ENCODE results near the gene SLC38A9. TPM values are rescaled to one million over a fixed set of nuclear protein-coding genes. Genes with fewer than 3 reads are reported as not detected.

SLC38A9 gene
- polyA plus RNA-seq, 1 experiment: 12.5 TPM

DNA sequence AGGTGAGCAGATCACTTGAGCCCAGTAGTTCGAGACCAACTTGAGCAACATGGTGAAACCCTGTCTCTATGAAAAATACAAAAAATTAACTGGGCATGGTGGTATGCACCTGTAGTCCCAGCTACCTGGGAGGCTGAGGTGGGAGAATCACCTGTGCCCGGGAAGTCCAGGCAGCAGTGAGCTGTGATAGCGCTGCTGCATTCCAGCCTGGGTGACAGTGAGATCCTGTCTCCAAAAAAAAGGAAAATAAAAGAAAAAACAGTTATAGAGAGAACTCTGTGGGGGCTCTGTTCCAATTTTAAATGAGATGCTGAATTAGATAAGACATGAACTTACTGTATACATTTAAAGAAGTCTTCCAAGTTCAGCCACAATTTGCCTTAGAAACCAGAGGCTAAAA is 44.2 kb downstream of the SLC38A9 start:
- TF ChIP-seq, protein P1, sequence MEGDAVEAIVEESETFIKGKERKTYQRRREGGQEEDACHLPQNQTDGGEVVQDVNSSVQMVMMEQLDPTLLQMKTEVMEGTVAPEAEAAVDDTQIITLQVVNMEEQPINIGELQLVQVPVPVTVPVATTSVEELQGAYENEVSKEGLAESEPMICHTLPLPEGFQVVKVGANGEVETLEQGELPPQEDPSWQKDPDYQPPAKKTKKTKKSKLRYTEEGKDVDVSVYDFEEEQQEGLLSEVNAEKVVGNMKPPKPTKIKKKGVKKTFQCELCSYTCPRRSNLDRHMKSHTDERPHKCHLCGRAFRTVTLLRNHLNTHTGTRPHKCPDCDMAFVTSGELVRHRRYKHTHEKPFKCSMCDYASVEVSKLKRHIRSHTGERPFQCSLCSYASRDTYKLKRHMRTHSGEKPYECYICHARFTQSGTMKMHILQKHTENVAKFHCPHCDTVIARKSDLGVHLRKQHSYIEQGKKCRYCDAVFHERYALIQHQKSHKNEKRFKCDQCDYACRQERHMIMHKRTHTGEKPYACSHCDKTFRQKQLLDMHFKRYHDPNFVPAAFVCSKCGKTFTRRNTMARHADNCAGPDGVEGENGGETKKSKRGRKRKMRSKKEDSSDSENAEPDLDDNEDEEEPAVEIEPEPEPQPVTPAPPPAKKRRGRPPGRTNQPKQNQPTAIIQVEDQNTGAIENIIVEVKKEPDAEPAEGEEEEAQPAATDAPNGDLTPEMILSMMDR (IDR thresholded peaks at IDR 0.05; ENCODE audit: insufficient read depth, low read depth, low read length): no peak
- Histone ChIP-seq H3K4me3 (ENCODE audit: low read depth, low read length) (no peak overlapping the region), H3K27me3 (ENCODE audit: control insufficient read depth, insufficient read depth, low read length) (no peaks in the 10 kb centered on the region), H3K36me3 (ENCODE audit: control insufficient read depth, insufficient read depth, low read length) (no peaks in the 10 kb centered on the region)
- ChIA-PET CTCF (no interaction called here), POLR2A (no interaction called here)
- no peak for DNase-seq (ENCODE audit: low read depth)

DNA sequence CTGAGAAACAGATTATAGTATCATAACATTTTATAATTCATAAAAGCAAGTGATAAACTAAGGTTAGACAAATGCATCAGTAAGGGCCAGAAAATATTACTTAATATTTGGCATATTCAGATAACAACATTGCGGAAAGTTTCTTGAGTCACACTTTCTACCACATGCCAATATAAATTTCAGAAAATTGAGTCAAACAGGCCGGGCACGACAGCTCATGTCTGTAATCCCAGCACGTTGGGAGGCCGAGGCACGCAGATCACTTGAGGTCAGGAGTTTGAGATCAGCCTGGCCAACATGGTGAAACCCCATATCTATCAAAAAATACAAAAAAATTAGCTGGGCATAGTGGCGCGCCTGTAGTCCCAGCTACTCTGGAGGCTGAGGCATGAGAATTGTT is 47.1 kb downstream of the SLC38A9 start:
- TF ChIP-seq, protein P1 (IDR thresholded peaks at IDR 0.05; ENCODE audit: insufficient read depth, low read depth, low read length): no peak
- CTCF ChIA-PET: no interaction called here
- DNase-seq (ENCODE audit: low read depth): no peak
- no peaks in the 10 kb centered on the region; the same call in 1 of the 2 replicates for H3K36me3 ChIP-seq (ENCODE audit: control insufficient read depth, insufficient read depth, low read length)
- H3K27me3 ChIP-seq (ENCODE audit: control insufficient read depth, insufficient read depth, low read length): no peaks in the 10 kb centered on the region
- H3K4me3 ChIP-seq (ENCODE audit: low read depth, low read length): no peak overlapping the region
- POLR2A ChIA-PET: no interaction called here

DNA sequence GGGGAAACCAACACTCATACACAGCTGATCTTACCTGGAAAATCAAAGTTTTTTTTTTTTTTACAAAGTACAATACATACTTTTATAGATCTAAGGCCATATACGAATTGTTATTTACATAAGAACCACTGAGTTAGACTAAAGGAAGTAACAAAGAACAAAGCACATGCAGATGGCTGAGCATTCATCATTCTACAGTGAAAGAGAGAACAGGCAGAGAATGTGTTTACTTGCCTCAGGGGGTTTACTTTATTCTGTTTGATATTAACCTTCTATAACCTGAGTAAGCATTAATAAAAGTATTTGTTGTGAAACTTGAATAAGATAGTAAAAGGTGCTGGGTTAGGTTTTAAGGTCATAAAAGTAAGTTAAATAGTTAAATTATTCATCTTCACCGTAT is 54.7 kb downstream of the SLC38A9 start:
- H3K27me3 ChIP-seq (ENCODE audit: control insufficient read depth, insufficient read depth, low read length): no peaks in the 10 kb centered on the region
- DNase-seq (ENCODE audit: low read depth): no peak
- no peaks in the 10 kb centered on the region; the same call in 1 of the 2 replicates for H3K36me3 ChIP-seq (ENCODE audit: control insufficient read depth, insufficient read depth, low read length)
- no peak overlapping the region for H3K4me3 ChIP-seq (ENCODE audit: low read depth, low read length)
- TF ChIP-seq, protein P1 (IDR thresholded peaks at IDR 0.05; ENCODE audit: insufficient read depth, low read depth, low read length): no peak
- ChIA-PET CTCF (interaction anchor here (0.6 kb wide), 1 partner anchor 309 kb away, joined by 4 read pairs; no protein-coding TSS in a partner anchor), POLR2A (no interaction called here)

DNA sequence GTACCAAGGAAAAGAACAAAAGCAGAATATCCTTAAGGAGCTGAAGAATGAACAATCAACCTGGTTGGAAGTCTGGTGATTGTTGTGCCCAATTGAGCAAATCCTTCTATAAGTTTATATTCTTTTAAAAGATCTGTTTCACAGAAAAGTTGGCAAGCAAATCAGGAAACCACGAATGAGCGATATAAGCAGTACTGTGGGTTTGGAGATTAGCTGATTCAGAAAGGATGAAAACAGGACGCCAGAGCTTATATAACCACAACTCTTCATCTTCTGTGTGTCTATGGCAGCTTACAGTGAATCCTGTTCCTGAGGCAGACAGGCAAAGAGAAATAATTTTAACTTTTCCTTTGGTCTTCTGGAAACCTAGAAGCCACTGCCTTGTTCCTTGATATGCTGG is 61.7 kb downstream of the SLC38A9 start:
- no peak overlapping the region for H3K4me3 ChIP-seq (ENCODE audit: low read depth, low read length)
- TF ChIP-seq, protein P1 (IDR thresholded peaks at IDR 0.05; ENCODE audit: insufficient read depth, low read depth, low read length): no peak
- ChIA-PET CTCF (interaction anchor here (0.7 kb wide), 1 partner anchor 14 kb away, joined by 3 read pairs; no protein-coding TSS in a partner anchor), POLR2A (no interaction called here)
- DNase-seq (ENCODE audit: low read depth): no peak
- H3K27me3 ChIP-seq (ENCODE audit: control insufficient read depth, insufficient read depth, low read length): no peaks in the 10 kb centered on the region
- H3K36me3 ChIP-seq (ENCODE audit: control insufficient read depth, insufficient read depth, low read length): no peaks in the 10 kb centered on the region

DNA sequence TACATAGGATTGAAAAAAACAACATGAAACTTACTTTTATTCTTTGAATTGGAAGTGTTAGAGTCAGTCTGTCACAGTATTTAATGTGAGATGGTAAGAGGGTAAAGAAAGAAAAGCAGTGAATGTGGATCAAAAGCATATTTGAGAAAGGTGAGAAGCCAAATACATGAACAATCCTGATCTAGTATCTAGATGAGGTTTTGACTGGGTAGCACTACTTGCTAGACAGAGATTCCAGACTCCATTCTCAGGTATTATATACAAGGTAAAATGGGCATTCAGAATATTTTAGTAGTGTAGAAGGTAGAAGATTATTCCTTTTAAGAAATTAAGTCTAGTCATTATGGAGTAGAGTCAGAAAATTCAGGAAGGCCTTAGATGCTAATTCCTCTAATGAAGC is 62.2 kb downstream of the SLC38A9 start:
- no peak for DNase-seq (ENCODE audit: low read depth)
- POLR2A ChIA-PET: no interaction called here
- Histone ChIP-seq H3K27me3 (ENCODE audit: control insufficient read depth, insufficient read depth, low read length) (no peaks in the 10 kb centered on the region), H3K4me3 (ENCODE audit: low read depth, low read length) (no peak overlapping the region), H3K36me3 (ENCODE audit: control insufficient read depth, insufficient read depth, low read length) (no peaks in the 10 kb centered on the region)
- CTCF ChIA-PET: interaction anchor here (0.7 to 1.0 kb wide), 2 partner anchors 13 kb away, joined by 3 read pairs; no protein-coding TSS in a partner anchor
- TF ChIP-seq, protein P1 (IDR thresholded peaks at IDR 0.05; ENCODE audit: insufficient read depth, low read depth, low read length): no peak
